ENCODE results near the gene DSTN. TPM values are rescaled to one million over a fixed set of nuclear protein-coding genes. Genes with fewer than 3 reads are reported as not detected.

Gene DSTN
- total and polyA plus RNA-seq, 2 donors (not counting 1 experiment from before 2014, with no cell fraction given), result 6.6 to 13.4 TPM

DNA sequence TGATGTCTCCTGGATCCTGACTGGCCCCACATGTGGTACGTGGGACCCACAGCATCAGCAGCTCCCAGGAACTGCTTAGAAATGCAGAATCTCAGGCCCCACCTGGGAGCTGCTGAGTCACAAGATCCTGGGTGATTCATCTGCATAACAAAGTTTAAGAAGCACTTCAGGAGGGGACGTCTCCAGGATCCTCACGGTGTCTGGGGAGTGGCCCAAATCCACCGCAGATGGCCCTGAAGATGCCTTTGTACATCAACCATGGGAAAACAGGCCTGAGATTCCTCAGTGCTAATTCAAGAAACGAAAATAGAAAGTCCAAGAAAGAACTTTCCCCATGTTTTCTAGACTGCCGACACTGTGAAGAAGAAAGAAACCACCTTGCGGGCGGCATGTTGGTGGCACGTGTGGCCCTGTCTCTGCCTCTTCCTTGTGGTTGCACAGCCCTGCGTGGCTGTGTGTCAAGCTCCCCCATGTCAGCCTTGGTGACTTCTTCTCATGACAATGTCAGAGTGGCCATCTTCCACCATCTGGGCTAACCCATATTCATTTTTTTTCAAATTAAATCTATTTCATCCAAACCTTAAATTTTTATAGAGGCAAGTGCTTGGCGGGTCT, 86.1 kb downstream of the DSTN start:
- Mint-ChIP-seq H3K27ac (no peak overlapping the region), H3K9me3 (ENCODE audit: insufficient read depth) (no peaks in the 10 kb centered on the region), H3K27me3 (no peaks in the 10 kb centered on the region), H3K4me1 (peaks cover 6% of the 10 kb centered on the region), H3K4me3 (no peak overlapping the region)
- Histone ChIP-seq H3K27me3 (replicated peaks in 1 of 4; ENCODE audit: control extremely low read depth in 1 of 4, control insufficient read depth in 3 of 4, insufficient read depth in 4 of 4, low read length in 3 of 4) (no peaks in the 10 kb centered on the region), H3K79me2 (ENCODE audit: control insufficient read depth, insufficient read depth, low read length) (no peaks in the 10 kb centered on the region), H3K4me1 (ENCODE audit: control insufficient read depth in 2 of 2, insufficient read depth in 2 of 2, low read length in 2 of 2) (peaks cover 3 to 5% of the 10 kb centered on the region in 2 donors), H2AFZ (ENCODE audit: insufficient read depth, low read depth, low read length, poor library complexity, severe bottlenecking) (no peak overlapping the region), H3K4me2 (replicated peaks; ENCODE audit: low read depth, low read length, poor library complexity, severe bottlenecking) (no peak overlapping the region), H3K36me3 (replicated peaks in 1 of 2; ENCODE audit: control extremely low read depth in 1 of 2, control insufficient read depth in 1 of 2, extremely low read depth in 1 of 2, insufficient read depth in 2 of 2, low read length in 1 of 2) (peaks cover 0 to 11% of the 10 kb centered on the region in 2 experiments), H3K27ac (ENCODE audit: low read length in 2 of 2) (no peak overlapping the region), H3K4me3 (ENCODE audit: control extremely low read depth in 1 of 5, extremely low read depth in 1 of 5, insufficient read depth in 1 of 5, low read depth in 2 of 5, low read length in 4 of 5) (no peak overlapping the region), H3K9me3 (ENCODE audit: control extremely low read depth in 1 of 3, control insufficient read depth in 2 of 3, insufficient read depth in 1 of 3, low read length in 2 of 3) (peaks cover 0 to 11% (median 0%) of the 10 kb centered on the region in 3 donors), H3K9ac (ENCODE audit: low read length) (no peak overlapping the region), H4K20me1 (ENCODE audit: control insufficient read depth, insufficient read depth, low read length, poor library complexity, severe bottlenecking) (peaks cover 8% of the 10 kb centered on the region)
- ChIA-PET CTCF (interaction anchor here (0.7 to 1.6 kb wide), 4 partner anchors 10 to 339 kb away, joined by 3 to 7 read pairs (median 4); no protein-coding TSS in a partner anchor), POLR2A (no interaction called here)
- TF ChIP-seq EZH2 (IDR thresholded peaks at IDR 0.05; ENCODE audit: borderline replicate concordance, insufficient read depth, low read depth, low read length, poor library complexity, severe bottlenecking) (no peak), CTCF (IDR thresholded peaks at IDR 0.05) (no peak)
- WGBS (ENCODE audit: insufficient coverage), result 91% methylated on average over 11 of the region's 11 CpGs
- ATAC-seq (ENCODE audit: low read depth) (no peak), DNase-seq (no peak)
- intact Hi-C loops (cut with micrococcal nuclease), result loop anchor here (1.0 kb wide), 2 partner anchors 242 to 340 kb away; no protein-coding TSS in a partner anchor

DNA sequence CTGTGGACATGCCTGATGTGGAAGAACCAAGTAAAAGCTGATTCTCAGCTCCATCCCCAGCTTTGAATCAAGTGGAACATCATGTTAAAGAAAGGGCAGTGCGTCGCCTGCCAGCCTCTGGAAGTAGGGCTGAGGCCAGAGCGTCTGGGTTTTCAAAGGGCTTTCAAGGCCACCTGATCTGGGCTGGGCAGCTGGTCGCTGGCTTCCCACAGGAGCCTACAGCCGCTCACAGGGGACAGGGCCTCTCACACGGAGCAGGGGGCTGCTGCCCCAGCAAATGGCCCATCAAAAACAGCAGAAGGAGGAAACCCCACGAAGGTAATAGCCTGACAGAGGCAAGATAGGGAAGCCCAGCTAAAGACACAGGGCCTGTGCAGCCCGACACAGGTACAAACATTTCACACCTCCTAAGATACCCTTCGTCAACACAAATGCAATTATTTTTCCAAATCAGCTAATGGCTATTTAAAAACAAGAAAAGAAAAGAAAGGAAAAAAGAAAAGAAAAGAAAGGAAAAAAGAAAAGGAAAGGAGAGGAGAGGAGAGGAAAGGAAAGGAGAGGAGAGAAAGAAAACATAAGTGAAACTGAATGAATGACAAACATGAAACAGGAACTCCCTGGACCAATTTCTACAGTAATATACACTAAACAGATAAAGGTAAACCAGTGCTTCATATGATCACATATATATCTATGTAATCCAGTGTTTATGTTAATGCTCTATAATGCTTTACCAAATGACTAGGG, 87.4 kb downstream of the DSTN start:
- peaks cover 8% of the 10 kb centered on the region for H4K20me1 ChIP-seq (ENCODE audit: control insufficient read depth, insufficient read depth, low read length, poor library complexity, severe bottlenecking)
- Mint-ChIP-seq H3K27ac (no peak overlapping the region), H3K9me3 (ENCODE audit: insufficient read depth) (no peaks in the 10 kb centered on the region), H3K27me3 (no peaks in the 10 kb centered on the region), H3K4me1 (peaks cover 15% of the 10 kb centered on the region), H3K4me3 (no peak overlapping the region)
- intact Hi-C loops (cut with micrococcal nuclease), result no loop called here
- CTCF ChIA-PET, result interaction anchor here (0.5 kb wide), 1 partner anchor 153 kb away, joined by 3 read pairs; no protein-coding TSS in a partner anchor
- no peak overlapping the region for H3K27ac ChIP-seq (ENCODE audit: low read length in 2 of 2)
- peaks cover 8% of the 10 kb centered on the region for H3K79me2 ChIP-seq (ENCODE audit: control insufficient read depth, insufficient read depth, low read length)
- H2AFZ ChIP-seq (ENCODE audit: insufficient read depth, low read depth, low read length, poor library complexity, severe bottlenecking), result no peak overlapping the region
- TF ChIP-seq CTCF (IDR thresholded peaks at IDR 0.05) (no peak), EZH2 (IDR thresholded peaks at IDR 0.05; ENCODE audit: borderline replicate concordance, insufficient read depth, low read depth, low read length, poor library complexity, severe bottlenecking) (no peak)
- peaks cover 10 to 11% of the 10 kb centered on the region in 2 donors for H3K4me1 ChIP-seq (ENCODE audit: control insufficient read depth in 2 of 2, insufficient read depth in 2 of 2, low read length in 2 of 2)
- DNase-seq (no peak), ATAC-seq (ENCODE audit: low read depth) (no peak)
- no peak overlapping the region for H3K4me2 ChIP-seq (replicated peaks; ENCODE audit: low read depth, low read length, poor library complexity, severe bottlenecking)
- over 99% methylated on average over 6 of the region's 9 CpGs for WGBS (ENCODE audit: insufficient coverage)
- peaks cover 0 to 11% (median 0%) of the 10 kb centered on the region in 3 donors for H3K9me3 ChIP-seq (ENCODE audit: control extremely low read depth in 1 of 3, control insufficient read depth in 2 of 3, insufficient read depth in 1 of 3, low read length in 2 of 3)
- H3K9ac ChIP-seq (ENCODE audit: low read length), result no peak overlapping the region
- peaks cover 0 to 11% of the 10 kb centered on the region in 2 experiments for H3K36me3 ChIP-seq (replicated peaks in 1 of 2; ENCODE audit: control extremely low read depth in 1 of 2, control insufficient read depth in 1 of 2, extremely low read depth in 1 of 2, insufficient read depth in 2 of 2, low read length in 1 of 2)
- H3K4me3 ChIP-seq (ENCODE audit: control extremely low read depth in 1 of 5, extremely low read depth in 1 of 5, insufficient read depth in 1 of 5, low read depth in 2 of 5, low read length in 4 of 5), result no peak overlapping the region
- H3K27me3 ChIP-seq (replicated peaks in 1 of 4; ENCODE audit: control extremely low read depth in 1 of 4, control insufficient read depth in 3 of 4, insufficient read depth in 4 of 4, low read length in 3 of 4), result no peaks in the 10 kb centered on the region
- POLR2A ChIA-PET, result no interaction called here

Data from B cell (primary cell).